Pancreas (tissue), 10 donors: ENCODE results near the gene MCOLN2. TPM values are rescaled to one million over a fixed set of nuclear protein-coding genes. Genes with fewer than 3 reads are reported as not detected.

ENCODE experiments used
- ATAC-seq, 4 donors: fragments of 200-7000 bp; cut with Tn5 transposase; one replicate each; pipeline versions ENCODE4 v1.8.0 to v1.9.1; 2020; ENCODE audit warnings: mild to moderate bottlenecking in 4 of 4, moderate library complexity in 4 of 4
- DNase-seq, 6 donors: peaks; one replicate each; pipeline ENCODE4 v3.0.0-alpha.2; 2020
- FAIRE-seq: peaks from 2 replicates; lab custom pipeline; 2012; peaks lifted over from hg19 to GRCh38; lab: Jason Lieb, UNC
- H3K27ac ChIP-seq, 4 donors: fragments of 200-600 bp; sonication (generic); 1 replicate in 3 of 4; 2 replicates in 1 of 4; pipeline versions ENCODE4 v1.5.0 to v1.8.0; 2020
- H3K27me3 ChIP-seq, 4 donors: fragments of 200-600 bp; one replicate each; pipeline ENCODE4 v1.8.0; 2021
- H3K36me3 ChIP-seq, 3 donors: fragments of 200-600 bp; sonication (generic) in 1 of 3; one replicate each; pipeline versions ENCODE4 v1.5.0 to v1.8.0; 2020 to 2021
- H3K4me1 ChIP-seq, 3 donors: fragments of 200-600 bp; one replicate each; pipeline ENCODE4 v1.8.0; 2021
- H3K4me3 ChIP-seq, 4 donors: fragments of 200-600 bp; sonication (generic) in 2 of 4; one replicate each; pipeline versions ENCODE4 v1.5.0 to v1.8.0; 2020 to 2021
- H3K9me3 ChIP-seq, 4 donors: fragments of 200-600 bp; one replicate each; pipeline ENCODE4 v1.8.0; 2021
- CTCF ChIP-seq, 4 donors: fragments of 200-600 bp; sonication (generic) in 3 of 4; IDR thresholded peaks; one replicate each; pipeline versions ENCODE4 v1.5.0 to v1.8.0; 2021; ENCODE audit warnings: antibody characterized with exemption in 4 of 4
- WGBS, 2 donors: extraction: QIAGEN DNeasy Blood & Tissue Kit; methylation state at CpG; one replicate each; pipeline ENCODE4 v1.1.7; 2013; 5-methylcytosine and 5-hydroxymethylcytosine counted together
- intact Hi-C, 3 donors: fragments of 100-400 bp; cut with DNase I; formaldehyde crosslinking; loops; one replicate each; pipeline versions ENCODE4 v1.11.1 to v1.14.2; 2022
- polyA plus RNA-seq, 2 donors: library from polyadenylated mRNA; stranded (reverse); fragments of 200-250 nt; gene quantifications; one replicate each; pipeline ENCODE4 v1.2.3, GENCODE V29; 2013
- total RNA-seq, 6 donors: library from RNA; stranded (reverse); fragmentation: NEBNext Ultra II Directional in 4 of 6; extraction: Animal tissue kit (Norgen Biotek cat#: 25700) in 4 of 6; gene quantifications; one replicate each; pipeline versions ENCODE4 v1.2.1 to v1.2.4, GENCODE V29; 2021 to 2023
- donor health status: healthy with polysubstance abuse.
- donor health status: DM: no; HTN: no; CAD: no; lungs with moderate emphysema.
- donor health status: DM: no; HTN: no; CAD: no.
- donor health status: control.
- donor health status: control.
- donor health status: Bipolar disorder and iron deficiency.
- donor health status: DM: yes; HTN: yes; CAD: no.
- donor health status: DM: no; HTN: no; CAD: no.
- donor health status: DM: no; HTN: no; CAD: no.
- donor health status: DM: yes; HTN: yes; CAD: no.

The MCOLN2 gene
- total and polyA plus RNA-seq, 8 donors: 0.47 to 1.7 (median 0.97) TPM

- ATAC-seq (no peak), FAIRE-seq (no peak), DNase-seq (no peak)
- Histone ChIP-seq H3K27me3 (no peaks in the 10 kb centered on the region), H3K27ac (no peak overlapping the region), H3K4me3 (no peak overlapping the region), H3K4me1 (no peaks in the 10 kb centered on the region), H3K36me3 (no peaks in the 10 kb centered on the region), H3K9me3 (no peaks in the 10 kb centered on the region)
- intact Hi-C loops: no loop called here
- no peak for TF ChIP-seq CTCF (IDR thresholded peaks at IDR 0.05)
Observed at GRCh38 chr1:84963021-84963420, 33.9 kb downstream of the MCOLN2 start.

- no peak for TF ChIP-seq CTCF (IDR thresholded peaks at IDR 0.05)
- no peak overlapping the region for H3K4me3 ChIP-seq
- FAIRE-seq (no peak), ATAC-seq (no peak), DNase-seq (no peak)
- no peaks in the 10 kb centered on the region for H3K27me3 ChIP-seq
- H3K4me1 ChIP-seq: no peaks in the 10 kb centered on the region
- H3K27ac ChIP-seq: no peak overlapping the region
- H3K36me3 ChIP-seq: no peaks in the 10 kb centered on the region
- 91 to 96% methylated on average over 1 of the region's 1 CpG for WGBS, 2 donors
- H3K9me3 ChIP-seq: no peaks in the 10 kb centered on the region
- intact Hi-C loops: no loop called here
Observed at GRCh38 chr1:84961316-84961715, 35.6 kb downstream of the MCOLN2 start.

- no peak for TF ChIP-seq CTCF (IDR thresholded peaks at IDR 0.05)
- FAIRE-seq (no peak), DNase-seq (no peak), ATAC-seq (no peak)
- H3K4me1 ChIP-seq: no peaks in the 10 kb centered on the region
- WGBS, 2 donors: 71 to 72% methylated on average over 1 of the region's 1 CpG
- H3K27ac ChIP-seq: no peak overlapping the region
- no peaks in the 10 kb centered on the region for H3K27me3 ChIP-seq
- H3K4me3 ChIP-seq: no peak overlapping the region
- no peaks in the 10 kb centered on the region for H3K36me3 ChIP-seq
- H3K9me3 ChIP-seq: no peaks in the 10 kb centered on the region
- intact Hi-C loops: no loop called here
Observed at GRCh38 chr1:84960371-84960770, 36.5 kb downstream of the MCOLN2 start.

DNA sequence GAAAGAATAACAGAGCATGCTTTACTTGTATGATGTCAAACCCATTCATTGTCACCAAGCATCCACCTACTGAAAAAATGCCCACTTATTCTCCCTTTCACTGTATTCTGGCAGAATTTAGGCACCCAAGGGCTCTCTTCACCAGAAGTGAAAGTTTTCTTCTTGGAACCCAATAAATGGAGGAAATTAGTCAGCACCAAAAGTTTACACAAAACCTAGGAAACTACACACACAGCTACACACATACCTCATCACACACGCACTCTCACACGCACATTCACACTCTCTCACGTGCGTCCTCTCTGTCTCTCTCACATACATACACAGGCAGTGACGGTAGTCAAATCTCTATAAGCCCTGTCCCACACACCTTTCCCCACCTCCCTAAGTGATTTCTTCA lies 37.6 kb downstream of the MCOLN2 start:
- Histone ChIP-seq H3K9me3 (no peaks in the 10 kb centered on the region), H3K4me3 (no peak overlapping the region), H3K27me3 (no peaks in the 10 kb centered on the region), H3K27ac (no peak overlapping the region), H3K36me3 (no peaks in the 10 kb centered on the region), H3K4me1 (no peaks in the 10 kb centered on the region)
- ATAC-seq: no peak
- FAIRE-seq: no peak
- 86 to 91% methylated on average over 5 of the region's 5 CpGs for WGBS, 2 donors
- no peak for DNase-seq
- no peak for TF ChIP-seq CTCF (IDR thresholded peaks at IDR 0.05)
- intact Hi-C loops: no loop called here

- H3K4me3 ChIP-seq: no peak overlapping the region
- TF ChIP-seq CTCF (IDR thresholded peaks at IDR 0.05): no peak
- H3K4me1 ChIP-seq: no peaks in the 10 kb centered on the region
- no peak overlapping the region for H3K27ac ChIP-seq
- DNase-seq (no peak), FAIRE-seq (no peak), ATAC-seq (no peak)
- 91 to 97% methylated on average over 1 of the region's 1 CpG for WGBS, 2 donors
- H3K9me3 ChIP-seq: no peaks in the 10 kb centered on the region
- H3K27me3 ChIP-seq: no peaks in the 10 kb centered on the region
- intact Hi-C loops: no loop called here
- H3K36me3 ChIP-seq: no peaks in the 10 kb centered on the region
Observed at GRCh38 chr1:84957966-84958365, 38.9 kb downstream of the MCOLN2 start.
